ENCODE data around the gene NBPF3.

Gene NBPF3

DNA sequence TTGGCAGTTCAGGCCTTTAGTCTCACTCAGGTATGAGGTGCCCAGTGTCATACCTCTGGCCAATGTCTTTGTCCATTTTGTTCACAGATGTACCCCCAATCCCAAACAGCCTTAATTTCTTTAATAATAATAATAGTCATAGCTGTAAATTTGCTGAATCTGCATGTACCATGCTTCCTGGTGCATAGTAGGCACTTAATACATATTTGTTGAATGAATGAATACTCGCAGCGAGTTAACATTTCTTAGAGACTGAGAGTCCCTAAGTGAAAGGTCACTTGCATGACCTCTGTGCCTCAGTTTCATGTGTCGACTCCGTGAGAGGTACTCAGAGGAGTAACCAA is 81.8 kb downstream of the NBPF3 start:
- DNase-seq = no peak

DNA sequence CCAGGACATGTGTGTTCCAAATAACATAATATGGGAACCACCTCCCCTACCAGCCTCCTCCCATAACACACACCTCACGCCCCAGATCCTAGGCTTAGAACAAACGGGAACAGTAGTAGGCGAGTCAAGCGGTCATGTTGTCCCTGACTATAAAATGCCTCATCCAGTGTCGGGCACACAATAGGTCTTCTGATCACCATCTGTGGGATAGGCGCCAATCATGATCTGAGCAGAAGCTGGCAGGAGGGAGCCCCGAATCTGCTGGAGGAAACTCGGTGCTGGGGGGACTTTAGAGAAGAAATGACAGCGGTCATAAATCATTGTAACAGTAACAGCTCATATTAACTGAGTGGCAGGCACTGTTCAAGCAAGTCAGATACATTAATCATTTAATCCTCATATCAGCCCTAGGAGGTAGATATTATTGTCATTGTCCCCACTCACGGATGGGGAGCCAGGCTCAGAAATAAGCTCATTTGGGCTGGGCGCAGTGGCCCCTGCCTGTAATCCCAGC is 82.6 kb downstream of the NBPF3 start:
- no peak for DNase-seq

DNA sequence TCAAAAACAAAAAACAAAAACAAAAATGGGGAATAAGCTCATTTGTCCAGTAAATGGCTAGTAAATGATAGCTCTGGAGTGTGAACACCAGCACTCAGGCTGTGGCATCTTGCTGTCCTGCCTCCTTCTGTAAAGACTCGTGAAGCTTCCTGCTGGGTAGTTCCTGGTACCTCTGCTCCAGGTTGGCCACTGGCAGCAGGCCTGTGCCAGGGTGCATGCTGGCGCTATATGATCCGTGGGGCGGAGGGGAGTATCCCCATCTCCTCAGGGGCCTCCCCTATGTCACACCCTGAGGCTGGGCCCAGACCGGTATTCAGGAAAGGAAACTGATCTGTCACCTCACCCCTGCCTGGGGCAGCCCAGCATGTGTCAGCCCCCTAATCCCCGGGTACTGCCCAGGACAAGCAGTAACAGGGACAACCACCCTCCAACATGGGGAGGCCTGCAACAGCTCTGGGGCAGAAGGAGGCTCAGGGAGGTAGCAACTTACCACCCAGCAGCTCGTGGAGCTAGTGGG is 83.4 kb downstream of the NBPF3 start:
- DNase-seq = no peak

DNA sequence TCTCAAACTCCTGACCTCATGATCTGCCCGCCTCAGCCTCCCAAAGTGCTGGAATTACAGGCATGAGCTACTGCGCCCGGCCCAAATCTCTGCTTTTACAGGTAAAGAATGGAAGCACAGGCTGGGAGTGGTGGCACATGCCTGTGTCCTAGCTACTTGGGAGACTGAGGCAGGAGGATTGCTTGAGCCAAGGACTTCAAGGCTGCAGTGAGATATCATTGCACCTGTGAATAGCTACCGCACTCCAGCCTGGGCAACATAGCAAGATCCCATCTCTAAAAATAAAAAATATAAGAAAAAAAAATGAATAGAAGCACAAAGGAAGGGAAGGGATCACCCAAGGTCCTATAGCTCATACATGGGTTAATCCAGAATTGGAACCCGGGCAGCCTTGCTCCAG is 84.3 kb downstream of the NBPF3 start:
- no peak for DNase-seq

DNA sequence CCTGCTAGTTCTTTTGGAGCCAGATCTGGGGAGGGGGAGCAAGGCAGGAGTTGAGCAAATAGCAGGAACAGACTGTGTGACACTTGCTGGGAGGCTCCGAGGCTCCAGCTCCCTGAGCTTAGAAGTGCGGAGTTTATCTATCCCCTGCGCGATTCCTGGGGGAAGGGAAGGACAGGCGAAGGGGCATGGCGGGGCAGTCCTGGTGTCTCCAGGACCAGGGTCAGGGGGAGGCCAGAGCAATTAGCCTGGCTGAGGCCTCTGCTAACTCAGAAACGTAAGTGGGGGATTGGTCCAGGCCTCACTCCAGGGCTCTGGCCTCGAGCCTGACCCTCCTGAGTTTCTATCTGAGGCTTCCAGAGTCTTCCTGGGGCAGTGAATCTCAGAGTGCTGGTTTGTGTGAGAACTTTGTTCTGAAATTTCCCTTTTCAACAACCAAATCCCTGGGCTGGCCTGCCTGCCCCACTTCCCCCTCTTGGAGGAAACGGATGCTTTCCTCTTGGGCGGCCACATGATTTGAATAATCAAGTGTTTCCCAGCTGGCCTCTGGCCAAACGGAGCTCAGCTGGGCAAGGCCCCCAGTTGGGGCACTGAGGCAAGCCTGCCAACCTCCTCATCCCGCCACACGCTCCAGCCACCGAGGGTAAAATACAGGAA is 84.9 kb downstream of the NBPF3 start:
- no peak for DNase-seq

DNA sequence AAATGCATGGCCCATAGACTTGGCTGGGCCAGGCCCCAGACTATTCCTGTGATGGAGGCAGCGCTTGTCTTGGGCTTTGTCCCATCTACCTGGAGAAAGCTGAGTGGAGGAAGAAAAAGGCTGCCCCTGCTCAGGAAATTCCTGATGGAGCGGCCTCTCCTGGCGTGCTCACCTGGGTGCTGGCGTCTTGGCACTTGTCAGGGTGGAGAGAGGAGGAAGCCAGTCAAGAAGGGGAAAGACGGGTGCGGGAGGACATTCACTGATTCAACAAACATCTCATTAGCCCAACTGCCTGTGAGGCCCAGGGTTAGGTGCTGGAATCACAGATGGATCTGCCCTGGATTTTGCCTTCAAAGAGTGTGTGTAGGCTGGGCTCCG is 85.4 kb downstream of the NBPF3 start:
- no peak for DNase-seq

DNA sequence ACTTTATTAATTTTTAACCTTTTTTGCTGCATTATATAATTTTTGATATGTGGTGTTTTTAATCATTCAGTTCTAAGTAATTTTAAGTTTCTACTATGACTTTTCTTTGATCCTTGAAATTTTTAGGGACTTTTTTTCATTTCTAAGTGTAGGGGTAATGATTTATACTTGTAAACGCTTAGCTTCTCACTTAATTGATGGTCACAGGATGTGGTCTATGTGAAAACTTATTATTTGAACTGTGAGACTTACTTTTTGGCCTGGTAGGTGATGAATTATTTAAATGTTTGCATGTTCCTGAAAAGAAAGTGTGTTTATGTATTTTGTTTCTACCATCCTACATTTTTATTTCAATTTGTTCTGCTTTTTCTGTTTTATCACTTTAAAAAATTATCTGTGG is 86.5 kb downstream of the NBPF3 start:
- DNase-seq = no peak

DNA sequence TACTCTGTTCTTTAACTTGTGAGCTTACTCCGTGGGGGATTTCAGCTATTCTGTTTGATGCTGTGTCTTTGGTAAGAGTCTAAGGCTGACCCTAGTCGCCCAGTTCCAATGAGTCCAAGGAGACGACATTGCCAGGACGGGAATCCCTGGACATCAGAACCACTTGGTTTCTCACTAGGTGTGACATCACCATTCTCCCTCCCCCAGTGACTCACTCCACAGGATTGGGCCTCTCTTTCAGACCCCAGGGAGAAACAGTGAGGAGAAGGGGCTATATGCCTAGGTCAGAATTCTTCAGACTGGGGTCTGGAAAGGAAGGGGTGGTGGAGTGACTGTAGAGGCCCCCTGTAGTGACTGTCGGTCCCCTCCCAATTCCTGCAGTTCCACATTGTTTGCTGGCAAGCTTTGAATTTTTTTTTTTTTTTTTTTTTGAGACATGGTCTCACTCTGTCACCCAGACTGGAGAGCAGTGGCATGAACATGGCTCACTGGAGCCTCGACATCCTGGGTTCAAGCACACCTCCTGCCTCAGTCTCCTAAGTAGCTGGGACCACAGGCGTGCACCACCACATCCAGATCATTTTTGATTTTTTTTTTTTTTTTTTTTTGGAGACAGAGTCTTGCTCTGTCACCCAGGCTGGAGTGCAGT is 90.6 kb downstream of the NBPF3 start:
- DNase-seq = no peak

DNA sequence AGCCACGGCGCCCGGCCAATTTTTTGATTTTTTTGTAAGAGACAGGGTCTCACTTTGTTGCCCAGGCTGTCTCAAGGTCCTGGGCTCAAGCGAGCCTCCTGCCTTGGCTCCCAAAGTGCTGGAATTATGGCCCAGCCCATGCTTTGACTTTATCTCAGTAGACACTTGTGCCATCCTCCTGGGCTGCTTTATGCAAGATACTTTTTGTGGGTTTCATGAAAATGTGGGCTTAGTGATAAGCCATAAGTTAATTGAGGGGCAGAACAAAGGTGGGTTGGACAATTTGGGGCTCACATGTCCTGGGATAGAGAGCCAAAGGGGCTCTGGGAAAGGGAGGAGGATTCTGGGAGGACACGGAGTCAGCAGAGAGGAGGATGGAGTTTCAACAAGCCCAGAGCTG is 91.3 kb downstream of the NBPF3 start:
- DNase-seq = no peak

DNA sequence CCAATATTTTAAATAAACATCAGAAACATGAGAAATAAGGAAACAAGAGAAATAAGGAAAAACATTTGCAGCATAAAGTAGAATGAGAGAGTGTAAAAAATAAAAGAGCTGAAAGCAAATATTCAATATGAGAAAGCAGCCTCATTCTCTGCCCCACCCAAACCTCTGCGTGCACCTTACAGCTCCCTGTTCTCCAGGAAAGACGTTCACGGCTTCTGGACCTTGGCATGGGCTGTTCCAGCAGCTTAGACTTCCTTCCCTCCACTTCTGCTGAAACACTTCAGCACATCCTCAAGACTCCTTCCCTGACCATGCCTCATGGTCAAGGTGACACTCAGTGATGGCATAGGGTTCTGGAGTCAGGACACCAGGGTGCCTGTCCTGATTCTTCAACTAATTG is 92.6 kb downstream of the NBPF3 start:
- DNase-seq = no peak

DNA sequence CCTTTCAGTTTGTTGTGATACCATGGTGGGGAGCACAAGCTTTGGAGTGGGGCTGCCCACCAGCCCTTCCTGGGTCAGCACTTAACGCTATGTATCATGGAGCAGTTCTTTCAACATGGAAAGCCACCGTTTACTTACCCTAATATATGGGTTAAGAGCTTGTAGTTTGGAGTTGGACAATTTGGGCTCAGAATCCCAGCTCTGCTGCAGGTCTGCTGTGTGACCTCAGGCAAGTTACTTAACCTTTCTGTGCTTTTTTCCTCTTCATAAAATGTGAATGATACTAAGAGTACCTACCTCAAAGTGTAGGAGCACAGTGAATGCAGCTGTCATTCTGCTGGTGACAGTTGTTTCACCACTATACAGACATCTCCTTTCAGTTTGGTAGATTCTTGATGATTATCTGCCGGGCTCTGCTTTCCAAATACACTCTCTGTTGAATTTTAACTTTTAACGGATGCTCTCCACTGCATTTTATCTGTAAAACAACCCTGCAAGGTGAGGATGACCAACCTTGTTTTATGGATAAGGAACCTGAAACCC is 93.1 kb downstream of the NBPF3 start:
- no peak for DNase-seq

DNA sequence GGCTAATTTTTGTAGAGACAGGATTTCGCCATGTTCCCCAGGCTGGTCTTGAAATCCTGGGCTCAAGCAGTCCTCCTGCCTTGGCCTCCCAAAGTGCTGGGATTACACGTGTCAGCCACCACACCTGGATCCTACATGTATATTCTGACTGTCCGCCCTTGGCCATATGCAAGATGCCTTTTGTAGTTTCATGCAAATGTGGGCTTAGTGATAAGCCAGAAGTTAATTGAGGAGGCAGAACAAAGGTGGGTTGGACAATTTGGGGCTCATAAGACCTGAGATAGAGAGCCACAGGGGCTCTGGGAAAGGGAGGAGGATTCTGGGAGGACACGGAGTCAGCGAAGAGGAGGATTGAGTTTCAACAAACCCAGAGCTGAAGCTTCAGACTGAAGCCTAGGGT is 94.2 kb downstream of the NBPF3 start:
- no peak for DNase-seq
